SK-N-SH treated with all-trans-retinoic acid at 6 μM for 48 hours (cell line): ENCODE measurements around the gene KLHL4.

Experiments
- ARNTL ChIP-seq: fragments of 450-650 bp; formaldehyde crosslinking; IDR thresholded peaks from 2 replicates; pipeline ENCODE4 v1.5.0; 2020; ENCODE audit warnings: low read depth, mild to moderate bottlenecking, moderate library complexity, borderline replicate concordance
- CSDC2 ChIP-seq: fragments of 250-450 bp; sonication (Bioruptor Pico); IDR thresholded peaks from 2 replicates; pipeline ENCODE4 v1.5.0; 2020; ENCODE audit warnings: mild to moderate bottlenecking, moderate library complexity
- PATZ1 ChIP-seq: fragments of 250-450 bp; sonication (Bioruptor Pico); IDR thresholded peaks from 2 replicates; pipeline ENCODE4 v1.8.0; 2020; ENCODE audit warnings: mild to moderate bottlenecking, moderate library complexity, borderline replicate concordance
- ZFP3 ChIP-seq: fragments of 250-450 bp; sonication (Bioruptor Pico); IDR thresholded peaks from 2 replicates; pipeline ENCODE4 v1.5.0; 2020; ENCODE audit warnings: mild to moderate bottlenecking, moderate library complexity
- ZNF70 ChIP-seq: fragments of 450-650 bp; formaldehyde crosslinking; IDR thresholded peaks from 2 replicates; pipeline ENCODE4 v1.5.0; 2020; ENCODE audit warnings: mild to moderate bottlenecking, moderate library complexity
- TF ChIP-seq, protein P1 (sequence below): fragments of 250-450 bp; sonication (Bioruptor Pico); IDR thresholded peaks from 2 replicates; pipeline ENCODE4 v1.5.0; 2020; ENCODE audit warnings: mild to moderate bottlenecking, moderate library complexity
- TF ChIP-seq, protein P2 (sequence below): fragments of 250-450 bp; sonication (Bioruptor Pico); IDR thresholded peaks from 2 replicates; pipeline ENCODE4 v1.5.1; 2020; ENCODE audit warnings: low read depth, mild to moderate bottlenecking, moderate library complexity

GRCh38 chrX:87578978-87579377, 61.4 kb downstream of the KLHL4 start:
- no peak for TF ChIP-seq ZNF70 (CRISPR knock-in tag)
- TF ChIP-seq PATZ1 (CRISPR knock-in tag): no peak
- TF ChIP-seq, protein P1, sequence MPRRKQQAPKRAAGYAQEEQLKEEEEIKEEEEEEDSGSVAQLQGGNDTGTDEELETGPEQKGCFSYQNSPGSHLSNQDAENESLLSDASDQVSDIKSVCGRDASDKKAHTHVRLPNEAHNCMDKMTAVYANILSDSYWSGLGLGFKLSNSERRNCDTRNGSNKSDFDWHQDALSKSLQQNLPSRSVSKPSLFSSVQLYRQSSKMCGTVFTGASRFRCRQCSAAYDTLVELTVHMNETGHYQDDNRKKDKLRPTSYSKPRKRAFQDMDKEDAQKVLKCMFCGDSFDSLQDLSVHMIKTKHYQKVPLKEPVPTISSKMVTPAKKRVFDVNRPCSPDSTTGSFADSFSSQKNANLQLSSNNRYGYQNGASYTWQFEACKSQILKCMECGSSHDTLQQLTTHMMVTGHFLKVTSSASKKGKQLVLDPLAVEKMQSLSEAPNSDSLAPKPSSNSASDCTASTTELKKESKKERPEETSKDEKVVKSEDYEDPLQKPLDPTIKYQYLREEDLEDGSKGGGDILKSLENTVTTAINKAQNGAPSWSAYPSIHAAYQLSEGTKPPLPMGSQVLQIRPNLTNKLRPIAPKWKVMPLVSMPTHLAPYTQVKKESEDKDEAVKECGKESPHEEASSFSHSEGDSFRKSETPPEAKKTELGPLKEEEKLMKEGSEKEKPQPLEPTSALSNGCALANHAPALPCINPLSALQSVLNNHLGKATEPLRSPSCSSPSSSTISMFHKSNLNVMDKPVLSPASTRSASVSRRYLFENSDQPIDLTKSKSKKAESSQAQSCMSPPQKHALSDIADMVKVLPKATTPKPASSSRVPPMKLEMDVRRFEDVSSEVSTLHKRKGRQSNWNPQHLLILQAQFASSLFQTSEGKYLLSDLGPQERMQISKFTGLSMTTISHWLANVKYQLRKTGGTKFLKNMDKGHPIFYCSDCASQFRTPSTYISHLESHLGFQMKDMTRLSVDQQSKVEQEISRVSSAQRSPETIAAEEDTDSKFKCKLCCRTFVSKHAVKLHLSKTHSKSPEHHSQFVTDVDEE (CRISPR knock-in tag): no peak
- TF ChIP-seq, protein P2, sequence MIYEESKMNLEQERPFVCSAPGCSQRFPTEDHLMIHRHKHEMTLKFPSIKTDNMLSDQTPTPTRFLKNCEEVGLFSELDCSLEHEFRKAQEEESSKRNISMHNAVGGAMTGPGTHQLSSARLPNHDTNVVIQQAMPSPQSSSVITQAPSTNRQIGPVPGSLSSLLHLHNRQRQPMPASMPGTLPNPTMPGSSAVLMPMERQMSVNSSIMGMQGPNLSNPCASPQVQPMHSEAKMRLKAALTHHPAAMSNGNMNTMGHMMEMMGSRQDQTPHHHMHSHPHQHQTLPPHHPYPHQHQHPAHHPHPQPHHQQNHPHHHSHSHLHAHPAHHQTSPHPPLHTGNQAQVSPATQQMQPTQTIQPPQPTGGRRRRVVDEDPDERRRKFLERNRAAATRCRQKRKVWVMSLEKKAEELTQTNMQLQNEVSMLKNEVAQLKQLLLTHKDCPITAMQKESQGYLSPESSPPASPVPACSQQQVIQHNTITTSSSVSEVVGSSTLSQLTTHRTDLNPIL (CRISPR knock-in tag): no peak
- TF ChIP-seq ZFP3 (CRISPR knock-in tag): no peak
- no peak for TF ChIP-seq CSDC2
- no peak for TF ChIP-seq ARNTL (CRISPR knock-in tag)
